Activated CD8-positive, alpha-beta memory T cell treated with anti-CD3 and anti-CD28 coated beads for 1 hour (primary cell): Measurements from ENCODE around the gene CUX1.
"Not testable (repeated sequence)": the region's sequence is repeated elsewhere in the genome, so short reads cannot be mapped to it uniquely, and the experiment has no call there.

ENCODE experiments used
- DNase-seq, 2 donors: peaks; one replicate each; pipeline ENCODE4 v3.0.0-alpha.2; 2020; ENCODE audit warnings: low read depth in 1 of 2; ENCODE audit errors: extremely low read depth in 1 of 2

The CUX1 gene

GRCh38 chr7:102119213-102119651 lies 301.8 kb downstream of the CUX1 start:
- DNase-seq: no peak

- DNase-seq: no peak
Measured at GRCh38 chr7:102119925-102120324, 302.5 kb downstream of the CUX1 start.

DNA sequence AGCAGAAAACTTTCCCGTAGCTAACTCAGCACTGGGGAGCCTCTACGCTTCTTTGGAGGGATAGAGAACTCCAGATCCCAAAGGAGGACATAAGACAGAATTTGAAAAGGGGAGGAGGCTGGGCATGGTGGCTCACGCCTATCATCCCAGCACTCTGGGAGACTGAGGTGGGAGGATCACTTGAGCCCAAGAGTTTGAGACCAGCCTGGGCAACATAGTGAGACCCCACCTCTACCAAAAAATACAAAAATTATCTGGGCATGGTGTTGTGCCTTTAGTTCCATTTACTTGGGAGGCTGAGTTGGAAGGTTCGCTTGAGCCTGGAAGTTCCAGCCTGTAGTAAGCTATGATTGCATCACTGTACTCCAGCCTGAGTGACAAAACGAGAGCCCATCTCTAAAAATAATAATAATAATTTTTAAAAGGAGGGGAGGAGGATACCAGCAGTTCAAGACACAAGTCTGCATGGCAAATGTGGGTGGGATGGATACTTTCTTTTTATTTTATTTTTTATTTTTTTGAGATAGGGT lies 303.3 kb downstream of the CUX1 start:
- no peak for DNase-seq

DNA sequence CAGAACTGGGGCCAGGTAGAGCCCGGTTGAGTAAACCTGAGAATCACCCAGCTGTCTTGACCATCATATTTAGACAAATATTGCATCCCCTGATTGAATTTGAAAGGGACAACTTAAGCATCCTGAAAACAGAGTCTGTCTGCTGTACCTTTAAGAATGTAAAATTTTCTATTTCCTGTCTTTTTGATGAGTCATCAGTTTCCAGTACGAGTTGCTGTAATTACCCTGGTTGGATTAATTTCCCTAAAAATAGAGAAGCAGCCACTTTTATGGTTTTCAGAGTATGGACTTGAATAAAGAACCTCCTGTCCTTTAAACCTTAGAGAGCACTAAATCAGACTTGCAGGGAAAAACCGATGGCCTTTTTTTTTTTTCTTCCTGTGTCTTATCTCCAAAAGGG lies 304.6 kb downstream of the CUX1 start:
- DNase-seq: no peak

DNA sequence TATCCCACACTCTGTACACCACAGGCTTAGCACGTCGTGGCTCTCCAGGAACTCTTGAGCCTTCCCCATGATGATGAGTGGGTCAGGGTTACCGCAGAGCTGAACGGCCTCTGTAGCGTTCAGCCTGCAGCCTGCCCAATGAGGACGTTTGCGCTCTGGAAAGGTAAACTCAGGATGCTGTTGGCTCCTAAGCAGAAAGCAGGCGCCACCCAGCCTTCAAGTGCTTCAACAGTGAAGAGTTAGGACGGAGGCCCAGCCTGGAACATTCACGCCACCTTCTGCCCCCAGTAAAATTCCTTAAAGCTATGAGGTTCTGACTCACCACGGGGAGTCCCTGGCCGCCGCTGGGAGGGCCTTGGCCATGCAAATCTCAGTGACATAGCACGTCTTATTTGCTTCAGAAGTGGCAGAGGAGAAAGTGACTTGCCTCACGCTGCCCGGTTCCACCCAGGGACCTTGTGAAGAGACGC lies 307.7 kb downstream of the CUX1 start:
- no peak for DNase-seq

GRCh38 chr7:102128303-102128702 lies 310.9 kb downstream of the CUX1 start:
- DNase-seq: no peak

DNA sequence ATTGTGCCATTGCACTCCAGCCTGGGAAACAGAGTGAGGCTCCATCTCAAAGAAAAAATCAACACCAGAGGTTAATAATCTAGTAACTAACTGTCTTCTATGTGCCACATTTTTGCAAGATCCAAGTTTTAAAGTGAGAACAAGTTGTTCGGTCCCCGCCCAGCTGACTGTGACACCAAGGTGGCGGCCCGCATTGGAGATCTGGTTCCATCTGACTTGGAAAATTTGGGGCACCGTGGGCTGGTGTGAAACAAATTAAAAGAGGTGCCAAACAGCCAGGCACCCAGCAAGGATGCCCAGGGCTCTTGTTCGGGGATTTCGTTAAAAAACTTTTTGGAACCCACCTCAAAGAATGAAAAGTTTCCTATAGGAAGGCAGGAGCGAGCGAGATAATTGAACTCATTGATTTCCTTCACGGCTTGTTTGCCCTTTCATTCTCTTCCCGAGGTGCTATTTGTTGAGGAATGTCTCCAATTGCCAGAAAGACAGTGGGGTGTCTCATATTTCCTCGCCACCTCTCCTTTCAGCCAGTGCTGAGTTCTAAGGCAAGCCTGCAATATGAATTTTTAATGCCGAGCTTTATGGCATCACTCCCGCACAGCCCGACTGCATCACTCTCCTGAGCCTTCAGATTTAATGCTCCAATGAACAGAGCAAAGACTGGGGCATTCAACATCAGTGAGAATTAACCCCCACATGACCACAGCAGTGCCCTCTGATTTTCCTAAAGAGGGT lies 312.4 kb downstream of the CUX1 start:
- no peak for DNase-seq

- DNase-seq: no peak
Measured at GRCh38 chr7:102132209-102132752, 314.9 kb downstream of the CUX1 start.

DNA sequence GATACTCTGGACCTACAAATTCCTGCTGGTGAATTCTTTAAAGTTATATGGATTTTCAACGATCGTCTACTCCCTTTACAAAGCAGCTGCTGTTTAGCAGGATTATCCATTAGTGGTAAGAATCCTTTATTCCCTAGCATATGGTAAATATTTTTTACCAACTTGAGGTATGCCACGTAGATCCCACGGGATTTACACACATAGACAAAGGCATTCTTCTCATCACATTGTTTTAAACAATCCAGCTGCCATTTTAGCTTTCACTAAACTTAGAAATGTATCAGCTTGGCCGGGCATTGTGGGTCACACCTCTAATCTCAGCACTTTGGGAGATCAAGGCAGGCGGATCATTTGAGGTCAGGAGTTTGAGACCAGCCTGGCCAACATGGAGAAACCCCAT lies 321.2 kb downstream of the CUX1 start:
- no peak for DNase-seq

DNA sequence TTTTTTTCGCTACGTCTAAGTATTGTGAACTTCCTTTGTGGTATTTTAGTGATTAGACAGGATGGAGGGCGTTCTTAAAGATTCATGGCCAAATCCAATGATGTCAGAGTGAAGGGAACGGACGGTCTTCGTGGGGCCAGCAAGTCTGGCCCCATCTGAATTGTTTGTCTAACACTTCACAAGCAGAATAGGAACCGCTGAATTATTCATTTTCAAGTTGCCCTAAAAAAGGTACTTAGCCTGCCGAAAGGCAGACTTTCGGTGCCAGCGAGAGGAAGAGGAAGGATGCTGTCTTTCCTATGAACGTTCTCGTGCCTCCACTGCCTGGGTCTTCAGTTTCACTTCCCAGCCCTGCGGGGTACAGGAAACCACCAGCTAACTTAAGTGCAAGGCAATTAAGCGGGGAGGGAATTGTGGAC lies 323.5 kb downstream of the CUX1 start:
- DNase-seq: no peak

DNA sequence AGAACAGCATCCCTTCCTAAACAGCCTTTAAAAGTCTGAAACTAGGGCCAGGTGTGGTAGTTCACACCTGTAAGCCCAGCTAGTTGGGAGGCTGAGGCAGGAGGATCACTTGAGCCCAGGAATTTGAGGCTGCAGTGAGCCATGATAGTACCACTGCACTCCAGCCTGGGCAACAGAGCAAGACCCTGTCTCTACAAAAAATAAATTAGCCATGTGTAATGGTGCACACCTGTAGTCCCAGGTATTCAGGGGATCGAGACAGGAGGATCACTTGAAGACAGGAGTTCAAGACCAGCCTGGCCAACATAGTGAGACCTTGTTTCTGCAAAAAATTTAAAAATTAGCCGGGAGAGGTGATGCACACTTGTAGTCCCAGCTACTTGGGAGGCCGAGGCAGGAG lies 325.0 kb downstream of the CUX1 start:
- not testable (repeated sequence) for DNase-seq

DNA sequence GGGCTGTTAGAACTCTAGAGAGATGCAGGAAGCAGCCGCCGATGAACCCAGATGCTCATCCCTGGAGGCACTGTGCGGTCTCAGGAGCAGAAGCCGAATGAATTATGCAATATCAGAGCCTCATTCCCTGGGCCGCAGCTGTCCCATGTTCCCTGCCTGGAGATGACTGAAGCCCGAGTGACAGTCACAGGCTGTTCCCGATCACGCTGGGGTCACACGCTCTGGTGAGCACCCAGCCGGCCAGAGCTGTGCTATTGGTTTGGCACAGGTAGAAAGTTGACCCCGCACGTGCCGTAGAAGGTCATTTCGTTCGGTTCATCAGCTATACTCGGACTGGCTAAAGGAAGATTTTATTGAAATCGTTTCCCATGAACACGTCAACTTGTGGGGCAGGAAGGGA lies 328.7 kb downstream of the CUX1 start:
- no peak for DNase-seq

DNA sequence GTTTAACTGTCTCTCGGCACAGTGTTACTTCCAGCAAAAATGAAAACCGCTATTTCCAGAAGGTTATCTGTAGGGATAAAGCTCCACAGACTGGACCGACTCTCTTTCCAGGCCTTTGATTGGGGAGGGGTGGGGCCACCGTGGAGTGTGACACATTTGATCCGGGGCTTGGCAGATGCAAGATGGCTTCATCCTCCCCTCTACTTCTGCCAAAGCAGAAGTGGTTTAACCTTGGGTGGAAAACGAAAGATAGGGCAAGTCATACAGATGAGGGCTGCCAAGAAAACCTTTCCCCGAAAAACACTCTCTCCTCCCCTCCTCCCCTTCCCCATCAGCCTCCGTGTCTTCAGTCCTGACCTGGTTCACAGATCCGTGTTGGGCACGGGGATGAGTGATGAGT lies 329.6 kb downstream of the CUX1 start:
- no peak for DNase-seq

DNA sequence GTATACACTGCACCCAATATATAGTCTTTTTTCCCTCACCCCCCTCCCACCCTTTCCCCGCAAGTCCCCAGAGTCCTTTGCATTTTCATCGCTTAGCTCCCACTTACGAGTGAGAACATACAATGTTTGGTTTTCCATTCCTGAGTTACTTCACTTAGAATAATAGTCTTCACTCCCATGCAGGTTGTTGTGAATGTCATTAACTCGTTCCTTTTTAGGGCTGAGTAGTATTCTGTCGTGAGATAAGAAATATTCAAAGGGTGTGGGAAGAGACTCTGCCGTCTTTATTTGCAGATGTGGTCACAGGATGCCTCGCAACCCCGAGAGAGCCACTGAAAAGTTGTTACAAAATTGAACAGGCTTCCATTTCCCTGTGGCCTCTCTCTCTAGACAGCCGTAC lies 331.4 kb downstream of the CUX1 start:
- no peak for DNase-seq

GRCh38 chr7:102149416-102149815 lies 332.0 kb downstream of the CUX1 start:
- no peak for DNase-seq

- DNase-seq: no peak
Measured at GRCh38 chr7:102150266-102150665, 332.8 kb downstream of the CUX1 start.

DNA sequence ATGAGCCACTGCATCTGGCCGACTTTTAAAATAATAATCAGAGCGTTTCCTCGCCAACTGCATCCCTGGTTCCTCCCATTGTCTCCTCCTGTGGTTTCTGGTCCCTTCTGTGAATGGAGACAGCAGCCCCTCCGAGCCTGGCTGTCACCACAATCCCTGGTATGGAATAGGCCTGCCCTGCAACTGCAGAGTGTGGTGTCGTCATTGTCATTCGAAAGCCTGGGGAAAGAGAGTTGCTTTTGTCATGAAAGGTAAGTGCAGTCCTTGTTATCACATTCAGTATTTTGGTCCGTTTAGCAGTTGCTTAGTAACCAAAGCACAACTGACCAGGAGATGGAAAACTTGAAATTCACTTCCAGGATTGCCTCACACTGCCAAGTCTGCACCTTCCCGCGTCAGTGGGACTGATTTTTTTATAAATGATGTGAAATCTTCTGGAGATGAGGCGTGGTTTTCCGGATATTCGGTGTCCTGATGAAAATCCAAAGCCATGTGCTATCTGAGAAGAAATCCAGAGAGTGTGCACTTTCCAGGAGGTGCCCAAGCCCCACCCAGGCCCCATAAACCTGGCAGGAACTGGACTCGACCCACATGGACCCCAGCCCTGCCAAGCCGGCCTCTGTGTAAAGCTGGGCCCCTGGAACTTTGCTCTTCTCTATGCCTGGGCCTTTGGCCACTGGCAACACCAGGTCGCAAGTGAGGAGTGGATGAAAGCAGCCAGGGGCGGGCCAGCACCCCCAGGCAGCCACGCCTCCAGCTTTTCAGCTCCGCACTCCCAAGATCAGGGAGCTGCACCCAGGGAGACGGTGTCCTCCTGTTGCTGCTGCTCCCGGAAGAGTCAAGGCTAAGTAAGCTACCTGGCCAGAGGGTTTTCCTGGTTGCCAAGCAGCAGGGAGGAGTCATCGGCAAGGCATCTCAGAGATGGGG lies 335.5 kb downstream of the CUX1 start:
- DNase-seq: no peak

DNA sequence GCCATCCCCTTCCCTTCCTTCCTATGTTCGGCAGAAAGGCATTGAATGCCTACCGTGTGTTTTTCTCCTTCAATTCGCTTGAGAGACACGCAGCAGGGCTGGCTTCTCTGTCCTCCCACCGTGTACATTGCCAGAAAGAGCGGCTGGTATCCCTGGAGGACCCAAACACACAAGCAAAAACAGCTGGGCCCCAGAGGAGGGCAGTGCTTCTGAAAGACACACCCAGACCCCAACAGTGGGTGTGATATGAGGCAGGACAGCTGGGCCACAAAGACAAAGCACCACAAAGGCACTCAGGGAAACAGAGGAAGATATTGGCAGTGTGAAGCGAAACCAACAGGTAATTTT lies 336.1 kb downstream of the CUX1 start:
- no peak for DNase-seq

- DNase-seq: no peak
Measured at GRCh38 chr7:102154425-102154824, 337.0 kb downstream of the CUX1 start.

DNA sequence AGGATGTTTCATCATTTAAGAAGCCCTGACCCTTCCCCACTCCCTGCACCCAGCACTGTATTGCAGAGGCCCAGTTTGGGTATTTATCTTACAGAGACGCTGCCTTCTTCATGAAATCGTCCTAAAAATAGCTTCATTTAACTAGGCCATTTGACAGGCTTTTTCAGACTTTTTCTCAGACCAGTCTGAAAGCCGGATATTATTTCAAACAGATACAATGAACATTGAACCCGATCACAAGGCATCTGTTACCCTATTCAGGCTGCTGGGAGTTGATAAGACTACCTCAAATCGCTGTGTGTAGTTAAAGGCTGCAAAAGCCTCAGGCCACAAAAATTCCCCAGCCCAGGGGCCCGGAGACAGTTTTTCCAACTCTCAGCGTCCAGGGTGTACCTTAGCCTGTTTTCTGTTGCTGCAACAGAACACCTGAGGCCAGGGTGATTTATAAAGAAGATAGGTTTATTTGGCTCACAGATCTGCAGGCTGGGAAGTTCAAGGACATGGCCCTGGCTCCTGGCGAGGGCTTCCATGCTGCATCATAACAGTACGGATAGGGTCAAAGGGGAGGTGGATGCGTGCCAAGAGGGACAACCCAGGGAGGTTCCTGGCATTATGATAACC lies 338.5 kb downstream of the CUX1 start:
- no peak for DNase-seq

GRCh38 chr7:102156867-102157266 lies 339.4 kb downstream of the CUX1 start:
- no peak for DNase-seq
